ENCODE results near the gene NUP54. TPM values are rescaled to one million over a fixed set of nuclear protein-coding genes. Genes with fewer than 3 reads are reported as not detected.

The NUP54 gene
- total and polyA plus RNA-seq, 2 of the 8 experiments (the other 6 are each of a cell fraction or from before 2014, with no cell fraction given) = 51.4 to 103 TPM

DNA sequence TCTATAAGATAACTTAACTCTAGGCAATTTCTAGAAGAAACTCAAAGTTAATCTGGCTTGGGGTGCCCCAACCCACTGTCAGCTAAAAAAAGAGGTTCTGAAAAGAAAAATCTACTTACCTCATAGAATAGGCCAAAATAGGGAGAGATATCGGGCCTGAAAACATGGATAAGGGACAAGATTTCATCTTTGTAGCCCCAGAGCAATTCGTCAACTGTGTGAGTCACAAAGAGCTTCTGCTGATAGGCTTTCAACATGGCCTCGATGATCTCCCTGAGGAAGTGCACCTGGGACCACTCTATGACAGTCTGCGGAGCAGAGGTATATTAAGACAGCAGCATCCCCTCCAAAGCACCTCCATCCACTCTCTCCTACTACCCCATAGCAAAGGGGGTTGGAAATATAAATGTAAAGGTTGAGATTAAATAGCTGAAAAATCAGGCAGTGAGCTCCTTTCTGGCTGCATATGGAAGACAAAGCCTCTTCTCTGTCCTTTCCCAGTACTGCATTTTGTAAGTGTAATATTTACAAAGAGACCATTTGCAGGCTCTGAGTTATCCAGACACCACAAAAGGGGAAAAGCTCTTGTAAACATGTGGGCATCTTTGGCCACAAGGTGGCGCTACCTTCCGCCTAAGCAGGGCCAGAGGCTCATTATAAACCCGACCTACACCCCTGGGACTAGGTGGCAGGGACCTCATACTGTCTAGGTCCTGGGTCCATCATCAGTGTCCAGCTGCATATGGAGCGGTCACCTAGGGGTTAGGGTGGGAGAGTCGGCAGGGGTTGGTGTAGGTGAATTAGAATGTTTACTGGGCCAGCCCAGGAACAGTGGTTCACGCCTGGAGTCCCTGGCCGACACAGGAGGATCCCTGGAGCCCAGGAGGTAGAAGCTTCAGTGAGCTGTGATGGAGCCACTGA, 31.5 kb upstream of the NUP54 start:
- H2BK15ac ChIP-seq (ENCODE audit: low read length) = 0 out of 2 replicates have a peak overlapping the region, but pooled peaks have one; percentile 61
- no peaks in the 10 kb centered on the region for H3K9me3 ChIP-seq (ENCODE audit: insufficient read depth in 2 of 2, low read depth in 1 of 2, low read length in 1 of 2)
- H3K27me3 ChIP-seq (replicated peaks in 1 of 4; ENCODE audit: control insufficient read depth in 3 of 4, extremely low read depth in 1 of 4, insufficient read depth in 3 of 4, low read length in 3 of 4) = no peaks in the 10 kb centered on the region
- CTCF ChIA-PET (ENCODE audit: partially characterized antibody) = interaction anchor here (0.6 to 9.0 kb wide), 64 partner anchors 9 to 579 kb away, joined by 3 to 153 read pairs (median 5); partner anchors contain the start of genes FAM47E and STBD1
- H2BK120ac ChIP-seq (replicated peaks; ENCODE audit: low read depth, low read length) = no peak overlapping the region
- H3K4me3 ChIP-seq (ENCODE audit: extremely low read depth in 1 of 4, insufficient read depth in 2 of 4, low read depth in 3 of 4, low read length in 4 of 4) = no peak overlapping the region
- no peak overlapping the region for H3K4me2 ChIP-seq (ENCODE audit: insufficient read depth in 1 of 2, low read depth in 2 of 2, low read length in 2 of 2)
- no peak overlapping the region for H4K8ac ChIP-seq (ENCODE audit: extremely low read depth, insufficient read depth, low read length)
- no peak overlapping the region for H3K9ac ChIP-seq (replicated peaks in 1 of 4; ENCODE audit: extremely low read depth in 1 of 4, low read depth in 3 of 4, low read length in 3 of 4)
- H3K79me2 ChIP-seq (ENCODE audit: control insufficient read depth in 1 of 2, insufficient read depth in 2 of 2, low read length in 2 of 2) = no peaks in the 10 kb centered on the region
- H3K14ac ChIP-seq (ENCODE audit: insufficient read length) = no peak overlapping the region
- H4K5ac ChIP-seq (ENCODE audit: insufficient read length, low read depth, low read length) = no peak overlapping the region
- no peaks in the 10 kb centered on the region; a peak in 1 of 8 replicates for H3K36me3 ChIP-seq (ENCODE audit: control insufficient read depth in 2 of 4, insufficient read depth in 4 of 4, low read length in 3 of 4)
- peak; percentile 95 for TF ChIP-seq RAD21 (IDR thresholded peaks at IDR 0.05 in 1 of 2, conservative IDR thresholded peaks at IDR 0.05 in 1 of 2; ENCODE audit: low read depth in 2 of 2, low read length in 2 of 2)
- TF ChIP-seq, protein P1, sequence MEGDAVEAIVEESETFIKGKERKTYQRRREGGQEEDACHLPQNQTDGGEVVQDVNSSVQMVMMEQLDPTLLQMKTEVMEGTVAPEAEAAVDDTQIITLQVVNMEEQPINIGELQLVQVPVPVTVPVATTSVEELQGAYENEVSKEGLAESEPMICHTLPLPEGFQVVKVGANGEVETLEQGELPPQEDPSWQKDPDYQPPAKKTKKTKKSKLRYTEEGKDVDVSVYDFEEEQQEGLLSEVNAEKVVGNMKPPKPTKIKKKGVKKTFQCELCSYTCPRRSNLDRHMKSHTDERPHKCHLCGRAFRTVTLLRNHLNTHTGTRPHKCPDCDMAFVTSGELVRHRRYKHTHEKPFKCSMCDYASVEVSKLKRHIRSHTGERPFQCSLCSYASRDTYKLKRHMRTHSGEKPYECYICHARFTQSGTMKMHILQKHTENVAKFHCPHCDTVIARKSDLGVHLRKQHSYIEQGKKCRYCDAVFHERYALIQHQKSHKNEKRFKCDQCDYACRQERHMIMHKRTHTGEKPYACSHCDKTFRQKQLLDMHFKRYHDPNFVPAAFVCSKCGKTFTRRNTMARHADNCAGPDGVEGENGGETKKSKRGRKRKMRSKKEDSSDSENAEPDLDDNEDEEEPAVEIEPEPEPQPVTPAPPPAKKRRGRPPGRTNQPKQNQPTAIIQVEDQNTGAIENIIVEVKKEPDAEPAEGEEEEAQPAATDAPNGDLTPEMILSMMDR (IDR thresholded peaks at IDR 0.05; ENCODE audit: control extremely low read depth in 1 of 3, insufficient read depth in 1 of 3, low read depth in 1 of 3, low read length in 3 of 3) = peak; percentile 77 to 87 (median 86)
- TF ChIP-seq GABPA (IDR thresholded peaks at IDR 0.05; ENCODE audit: borderline replicate concordance, insufficient read depth, low read length) = no peak
- TF ChIP-seq, protein P2, sequence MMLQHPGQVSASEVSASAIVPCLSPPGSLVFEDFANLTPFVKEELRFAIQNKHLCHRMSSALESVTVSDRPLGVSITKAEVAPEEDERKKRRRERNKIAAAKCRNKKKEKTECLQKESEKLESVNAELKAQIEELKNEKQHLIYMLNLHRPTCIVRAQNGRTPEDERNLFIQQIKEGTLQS (IDR thresholded peaks at IDR 0.05; ENCODE audit: insufficient read depth, low read depth, low read length) = no peak
- no peak overlapping the region for H2BK12ac ChIP-seq (ENCODE audit: low read depth, low read length)
- no peak overlapping the region for H3K18ac ChIP-seq (ENCODE audit: extremely low read depth, low read length)
- H2BK5ac ChIP-seq (ENCODE audit: low read depth, low read length) = no peak overlapping the region
- H4K91ac ChIP-seq (replicated peaks; ENCODE audit: insufficient read length, low read length) = no peak overlapping the region
- no peak overlapping the region for H3K4ac ChIP-seq (replicated peaks; ENCODE audit: insufficient read length, low read depth, low read length)
- peak; percentile 59 to 93 for DNase-seq (ENCODE audit: low read depth in 1 of 2, low spot score in 2 of 2)
- no peak overlapping the region for H3K27ac ChIP-seq (ENCODE audit: low read depth, low read length)
- H3K23ac ChIP-seq (ENCODE audit: insufficient read length) = no peak overlapping the region
- H3K4me1 ChIP-seq (replicated peaks in 1 of 4; ENCODE audit: control insufficient read depth in 3 of 4, insufficient read depth in 4 of 4, low read length in 3 of 4) = no peaks in the 10 kb centered on the region
- H3K56ac ChIP-seq (replicated peaks; ENCODE audit: insufficient read length, low read depth, low read length) = no peak overlapping the region
- FAIRE-seq = peak; percentile 80
- no peak overlapping the region for H2AFZ ChIP-seq (ENCODE audit: low read length)
- no peak overlapping the region for H2BK20ac ChIP-seq (ENCODE audit: low read length)
- no peaks in the 10 kb centered on the region for H3K79me1 ChIP-seq (ENCODE audit: low read depth, low read length)
- WGBS, 2 experiments (ENCODE audit: extremely low coverage in 1 of 2, insufficient coverage in 1 of 2, insufficient read length in 1 of 2, insufficient replicate concordance in 2 of 2, low coverage in 1 of 2, low lambda C conversion rate in 2 of 2, missing lambda C conversion rate in 1 of 2) = 64% methylated on average over 11 of the region's 11 CpGs; no CpG with 5 or more reads in 1 of the 2 experiments
- POLR2A ChIA-PET (ENCODE audit: partially characterized antibody) = interaction anchor here (1.1 to 1.5 kb wide), 3 partner anchors 31 to 198 kb away, joined by 3 to 4 read pairs (median 4); partner anchors contain the start of gene NUP54
- no peaks in the 10 kb centered on the region for H3K23me2 ChIP-seq (ENCODE audit: low read depth, low read length)
- H4K20me1 ChIP-seq (replicated peaks in 1 of 2; ENCODE audit: control insufficient read depth in 1 of 2, insufficient read depth in 2 of 2, low read length in 2 of 2) = peaks cover 0 to 4% of the 10 kb centered on the region in 2 experiments
- no peak overlapping the region for H2AK5ac ChIP-seq (ENCODE audit: low read depth, low read length)

All from H1 (cell line).